Activated T-cell treated with anti-CD3 and anti-CD28 coated beads, Interleukin-2, amount 50 U/mL, for 72 hours (primary cell): Measurements from ENCODE around the gene LRRTM4. TPM values are rescaled to one million over a fixed set of nuclear protein-coding genes. Genes with fewer than 3 reads are reported as not detected.
"Not testable (repeated sequence)": the region's sequence is repeated elsewhere in the genome, so short reads cannot be mapped to it uniquely, and the experiment has no call there.

Source experiments
- ATAC-seq, 2 donors: fragments of 150-1000 bp; cut with Tn5 transposase; replicated peaks in 1 of 2; 2 replicates each; pipeline ENCODE4 v1.10.0; 2021; ENCODE audit warnings: moderate library complexity in 2 of 2, mild to moderate bottlenecking in 1 of 2
- DNase-seq, 2 donors: peaks; one replicate each; pipeline ENCODE4 v3.0.0; 2021 to 2022; ENCODE audit warnings: mixed read lengths in 1 of 2
- H3K27ac Mint-ChIP-seq: one replicate; pipeline ENCODE4 v1.8.0; 2022; ENCODE audit warnings: mild to moderate bottlenecking, moderate library complexity, mixed read lengths
- H3K27me3 Mint-ChIP-seq: one replicate; pipeline ENCODE4 v1.8.0; 2022; ENCODE audit warnings: low read depth, mixed read lengths
- H3K36me3 Mint-ChIP-seq, 2 donors: one replicate each; pipeline ENCODE4 v1.8.0; 2022; ENCODE audit warnings: mixed read lengths in 2 of 2, mild to moderate bottlenecking in 1 of 2; ENCODE audit not compliant: insufficient read depth in 2 of 2
- H3K4me1 Mint-ChIP-seq: one replicate; pipeline ENCODE4 v1.8.0; 2022; ENCODE audit warnings: low read depth, mixed read lengths
- H3K4me3 Mint-ChIP-seq, 2 donors: one replicate each; pipeline ENCODE4 v1.8.0; 2022; ENCODE audit warnings: mild to moderate bottlenecking in 2 of 2, mixed read lengths in 2 of 2, moderate library complexity in 2 of 2
- H3K9me3 Mint-ChIP-seq, 2 donors: one replicate each; pipeline ENCODE4 v1.8.0; 2022; ENCODE audit warnings: mixed read lengths in 2 of 2
- total RNA-seq, 2 donors: library from RNA; stranded (reverse); gene quantifications; one replicate each; pipeline ENCODE4 v1.2.3, GENCODE V29; 2022

The LRRTM4 gene
- total RNA-seq, 2 donors from 2014 or later: not detected

DNA sequence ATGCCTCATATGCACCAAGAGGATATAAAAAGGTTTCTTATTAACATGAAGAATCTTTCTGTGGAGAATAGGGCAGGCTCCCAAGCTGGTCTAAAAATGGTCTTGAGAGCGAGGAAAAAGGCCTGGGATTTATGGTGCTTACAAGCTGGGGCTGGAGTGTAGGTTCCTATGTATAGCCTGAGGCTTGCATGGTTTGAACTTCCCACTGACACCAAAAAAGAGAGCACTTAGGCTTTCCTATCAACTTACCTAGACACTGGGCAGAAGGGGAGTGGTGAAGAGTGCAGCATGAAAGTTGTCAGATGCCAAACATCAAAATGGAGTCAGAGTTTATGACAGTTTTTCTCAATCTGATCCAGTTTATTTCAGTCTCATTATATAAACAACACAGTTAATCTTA is 784.6 kb downstream of the LRRTM4 start:
- no peaks in the 10 kb centered on the region for H3K27me3 Mint-ChIP-seq
- no peak overlapping the region for H3K4me3 Mint-ChIP-seq
- no peak for DNase-seq
- no peak overlapping the region for H3K27ac Mint-ChIP-seq
- H3K36me3 Mint-ChIP-seq: peaks cover 0 to 2% of the 10 kb centered on the region in 2 donors
- ATAC-seq: no peak
- H3K9me3 Mint-ChIP-seq: peaks cover 0 to 5% of the 10 kb centered on the region in 2 donors
- H3K4me1 Mint-ChIP-seq: no peaks in the 10 kb centered on the region

DNA sequence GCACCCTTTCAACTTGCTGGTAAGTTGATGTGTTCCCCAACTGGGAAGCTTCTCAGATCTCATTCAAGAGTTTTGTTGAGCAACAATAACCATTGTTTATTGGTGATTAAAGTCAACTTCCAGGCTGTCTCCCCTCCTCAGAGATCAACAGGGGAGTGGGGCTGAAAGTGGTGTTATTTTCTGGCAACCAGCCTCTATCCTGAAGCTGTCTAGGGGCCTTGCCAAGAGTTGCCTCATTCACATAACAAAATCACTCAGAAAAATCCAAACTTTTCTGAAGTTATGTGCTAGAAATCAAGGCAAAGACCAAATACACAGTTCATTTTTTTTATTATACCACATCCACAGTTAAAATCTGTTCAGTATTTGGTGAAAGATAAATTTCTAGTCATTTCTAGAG is 788.4 kb downstream of the LRRTM4 start:
- Mint-ChIP-seq H3K36me3 (no peaks in the 10 kb centered on the region), H3K27me3 (no peaks in the 10 kb centered on the region), H3K27ac (no peak overlapping the region), H3K4me3 (no peak overlapping the region), H3K4me1 (no peaks in the 10 kb centered on the region), H3K9me3 (peaks cover 3 to 7% of the 10 kb centered on the region in 2 donors)
- ATAC-seq: no peak
- DNase-seq: no peak

DNA sequence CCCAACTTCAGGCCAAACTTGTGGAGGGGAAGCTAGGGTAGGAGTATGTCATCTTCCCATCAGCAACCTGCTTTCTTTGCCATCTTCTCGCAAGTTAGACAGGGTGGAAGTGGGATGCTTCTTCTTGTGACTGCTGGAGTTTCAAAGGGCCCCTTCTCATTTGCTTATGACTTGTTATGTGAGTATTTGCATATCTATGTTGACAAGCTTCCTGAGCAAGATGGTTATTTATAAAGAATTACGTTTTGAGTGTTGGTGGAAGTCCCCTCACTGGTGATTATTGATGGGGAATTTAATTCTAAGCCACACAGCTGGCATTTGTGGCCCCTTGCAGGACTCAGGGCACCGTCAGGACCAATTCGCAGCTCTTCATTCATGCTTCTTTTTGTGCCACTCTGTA is 791.0 kb downstream of the LRRTM4 start:
- DNase-seq (no peak), ATAC-seq (no peak)
- Mint-ChIP-seq H3K36me3 (no peaks in the 10 kb centered on the region), H3K4me1 (no peaks in the 10 kb centered on the region), H3K27ac (no peak overlapping the region), H3K9me3 (peaks cover 3 to 9% of the 10 kb centered on the region in 2 donors), H3K4me3 (no peak overlapping the region), H3K27me3 (no peaks in the 10 kb centered on the region)

DNA sequence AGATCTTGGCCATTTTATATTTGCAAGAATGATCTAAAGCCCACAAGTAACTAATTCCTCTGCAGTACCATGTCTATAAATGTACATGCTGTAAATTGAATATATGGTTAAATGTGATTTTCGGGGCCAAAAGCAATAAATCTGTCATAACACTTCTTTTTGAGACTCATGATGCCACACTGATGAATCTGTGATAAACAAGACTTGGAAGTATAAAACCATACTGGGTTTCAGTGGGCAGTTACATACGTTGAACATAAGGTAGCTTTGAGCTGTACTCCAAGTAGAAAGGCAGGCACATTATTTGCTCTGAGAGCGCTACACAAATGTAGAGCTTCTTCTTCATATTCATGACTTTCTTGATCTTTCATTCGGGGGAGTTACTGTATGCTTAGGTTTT is 792.2 kb downstream of the LRRTM4 start:
- H3K36me3 Mint-ChIP-seq: peaks cover 0 to 2% of the 10 kb centered on the region in 2 donors
- H3K9me3 Mint-ChIP-seq: peaks cover 3 to 11% of the 10 kb centered on the region in 2 donors
- DNase-seq (no peak), ATAC-seq (no peak)
- no peak overlapping the region for H3K27ac Mint-ChIP-seq
- H3K4me1 Mint-ChIP-seq: no peaks in the 10 kb centered on the region
- no peak overlapping the region for H3K4me3 Mint-ChIP-seq
- no peaks in the 10 kb centered on the region for H3K27me3 Mint-ChIP-seq

DNA sequence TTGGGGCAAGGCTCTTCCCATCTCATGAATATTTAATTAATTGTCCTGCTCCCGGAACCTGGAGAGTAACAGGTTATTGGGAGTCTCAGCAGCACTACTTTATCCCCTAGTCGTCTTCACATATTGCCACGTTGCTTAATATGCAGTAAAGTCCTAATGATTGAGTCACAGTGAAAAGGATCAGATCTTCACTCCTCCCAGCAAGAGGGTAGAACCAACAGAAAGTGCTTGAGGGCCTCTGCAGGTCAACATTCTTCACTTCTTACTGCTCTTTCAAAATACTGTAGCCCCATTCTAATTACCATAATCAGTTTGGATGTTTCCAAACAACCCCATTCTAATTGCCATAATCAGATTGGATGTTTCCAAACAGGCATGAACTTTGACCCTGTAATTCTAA is 801.0 kb downstream of the LRRTM4 start:
- DNase-seq (no peak), ATAC-seq (no peak)
- Mint-ChIP-seq H3K27ac (no peak overlapping the region), H3K36me3 (peaks cover 0 to 2% of the 10 kb centered on the region in 2 donors), H3K27me3 (no peaks in the 10 kb centered on the region), H3K4me3 (no peak overlapping the region), H3K9me3 (peaks cover 0 to 5% of the 10 kb centered on the region in 2 donors), H3K4me1 (no peaks in the 10 kb centered on the region)

DNA sequence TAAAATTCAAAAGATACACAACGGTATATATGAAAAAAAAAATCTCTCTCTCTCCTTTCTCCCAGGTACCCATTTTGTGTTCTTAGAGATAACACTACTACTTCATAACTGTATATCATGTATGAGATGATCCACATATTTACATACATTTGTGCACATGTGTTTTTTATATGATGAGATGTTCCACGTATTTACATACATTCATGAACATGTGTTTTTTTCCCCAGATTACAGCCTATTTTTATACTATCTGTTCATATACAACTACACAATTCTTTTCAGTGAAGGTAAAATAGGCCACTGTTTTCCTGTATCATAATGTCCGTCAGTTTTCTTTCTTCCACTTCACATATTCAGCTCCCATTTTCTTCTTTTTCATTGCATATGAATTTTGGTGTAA is 808.9 kb downstream of the LRRTM4 start:
- Mint-ChIP-seq H3K4me3 (no peak overlapping the region), H3K27ac (no peak overlapping the region), H3K36me3 (peaks cover 0 to under 1% of the 10 kb centered on the region in 2 donors), H3K27me3 (no peaks in the 10 kb centered on the region), H3K9me3 (peaks cover 5 to 15% of the 10 kb centered on the region in 2 donors), H3K4me1 (no peaks in the 10 kb centered on the region)
- no peak for DNase-seq
- ATAC-seq: no peak

DNA sequence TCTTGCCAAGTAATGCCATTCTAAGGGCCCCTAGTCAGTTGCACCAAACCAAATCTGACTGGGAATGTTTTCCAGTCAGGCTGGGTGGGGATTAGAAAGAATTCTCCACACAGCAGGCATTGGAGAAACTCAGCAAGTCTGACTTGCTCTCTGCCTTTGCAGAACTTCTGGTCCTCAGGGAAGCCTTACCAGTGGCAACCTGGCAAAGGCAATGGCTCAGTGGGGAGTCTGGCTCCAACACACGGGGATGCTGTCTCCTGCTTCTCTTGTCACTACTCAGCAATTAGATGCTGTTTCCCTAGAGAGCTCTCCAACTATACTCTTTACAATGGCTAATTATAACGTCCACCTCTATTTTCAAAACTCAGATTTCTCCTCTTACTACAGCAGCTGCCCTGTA is 810.7 kb downstream of the LRRTM4 start:
- Mint-ChIP-seq H3K27ac (no peak overlapping the region), H3K4me3 (no peak overlapping the region), H3K9me3 (peaks cover 5 to 19% of the 10 kb centered on the region in 2 donors), H3K4me1 (no peaks in the 10 kb centered on the region), H3K27me3 (no peaks in the 10 kb centered on the region), H3K36me3 (peaks cover 0 to 3% of the 10 kb centered on the region in 2 donors)
- DNase-seq (no peak), ATAC-seq (no peak)

DNA sequence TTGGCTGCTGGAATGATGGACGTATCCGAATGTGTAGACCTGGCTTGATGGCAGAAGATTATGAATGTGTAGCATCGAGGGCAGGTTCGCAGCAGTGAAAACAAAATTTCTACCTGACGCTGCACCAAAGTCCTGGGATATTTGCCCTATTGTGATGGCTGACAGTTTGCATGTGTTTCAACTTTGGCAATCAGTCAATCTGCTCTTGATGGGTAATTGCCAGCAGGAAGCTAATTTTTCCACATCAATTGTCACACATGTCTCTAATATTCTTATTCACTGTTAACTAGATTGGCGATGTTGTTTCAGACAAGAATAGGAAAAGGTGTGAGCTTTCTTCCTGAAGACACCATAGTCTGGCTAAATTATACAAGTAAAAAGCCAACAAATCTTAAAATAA is 821.3 kb downstream of the LRRTM4 start:
- H3K9me3 Mint-ChIP-seq: peaks cover 5 to 9% of the 10 kb centered on the region in 2 donors
- DNase-seq (no peak), ATAC-seq (no peak)
- H3K27me3 Mint-ChIP-seq: no peaks in the 10 kb centered on the region
- no peak overlapping the region for H3K4me3 Mint-ChIP-seq
- no peak overlapping the region for H3K27ac Mint-ChIP-seq
- no peaks in the 10 kb centered on the region for H3K4me1 Mint-ChIP-seq
- H3K36me3 Mint-ChIP-seq: no peaks in the 10 kb centered on the region

DNA sequence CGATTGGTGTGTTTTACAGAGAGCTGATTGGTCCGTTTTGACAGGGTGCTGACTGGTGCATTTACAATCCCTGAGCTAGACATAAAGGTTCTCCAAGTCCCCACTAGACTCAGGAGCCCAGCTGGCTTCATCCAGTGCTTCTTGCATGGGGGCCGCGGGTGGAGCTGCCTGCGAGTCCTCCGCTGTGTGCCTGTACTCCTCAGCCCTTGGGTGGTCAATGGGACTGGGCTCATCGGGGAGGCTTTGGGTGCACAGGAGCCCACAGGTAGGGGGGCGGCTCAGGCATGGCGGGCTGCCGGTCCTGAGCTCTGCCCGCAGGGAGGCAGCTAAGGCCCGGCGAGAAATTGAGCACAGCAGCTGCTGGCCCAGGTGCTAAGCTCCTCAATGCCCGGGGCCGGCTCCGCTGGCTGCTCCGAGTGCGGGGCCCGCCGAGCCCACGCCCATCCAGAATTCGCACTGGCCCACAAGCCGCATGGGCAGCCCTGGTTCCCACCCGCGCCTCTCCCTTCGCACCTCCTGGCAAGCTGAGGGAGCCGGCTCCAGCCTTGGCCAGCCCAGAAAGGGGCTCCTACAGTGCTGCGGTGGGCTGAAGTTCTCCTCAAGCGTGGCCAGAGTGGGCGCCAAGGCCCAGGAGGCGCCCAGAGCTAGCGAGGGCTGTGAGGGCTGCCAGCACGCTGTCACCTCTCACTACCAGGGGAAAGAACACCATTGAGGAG is 824.0 kb downstream of the LRRTM4 start:
- not testable (repeated sequence) for H3K27ac Mint-ChIP-seq, H3K4me1 Mint-ChIP-seq, H3K27me3 Mint-ChIP-seq, H3K4me3 Mint-ChIP-seq, DNase-seq, H3K9me3 Mint-ChIP-seq, ATAC-seq, H3K36me3 Mint-ChIP-seq
